HG02798 (cell line): ENCODE results near the gene DCXR.

ENCODE experiments used
- ATAC-seq: cut with Tn5 transposase; IDR thresholded peaks from one replicate; pipeline ENCODE4 v1.9.1; 2021; ENCODE audit warnings: mild to moderate bottlenecking; ENCODE audit not compliant: unreplicated experiment, poor library complexity

The DCXR gene

GRCh38 chr17:82076018-82076784, 38.7 kb upstream of the DCXR start:
- no peak for ATAC-seq

GRCh38 chr17:82073446-82073845, 35.9 kb upstream of the DCXR start:
- ATAC-seq = no peak

- ATAC-seq = no peak
Observed at GRCh38 chr17:82072827-82073226, 35.3 kb upstream of the DCXR start.

- no peak for ATAC-seq
Observed at GRCh38 chr17:82070611-82071010, 33.1 kb upstream of the DCXR start.

- ATAC-seq = peak; percentile 81
Observed at GRCh38 chr17:82065638-82066303, 28.3 kb upstream of the DCXR start, which contains the start of gene DUS1L. Gene DUS1L, minus strand, starts transcription at chr17:82065804. Its CDS starts 745 bp downstream, at chr17:82065059.

- peak; percentile 45 for ATAC-seq
Observed at GRCh38 chr17:82065193-82065637, 27.7 kb upstream of the DCXR start.

- ATAC-seq = no peak
Observed at GRCh38 chr17:82064433-82065192, 27.1 kb upstream of the DCXR start.

GRCh38 chr17:82063424-82064415, 26.2 kb upstream of the DCXR start:
- ATAC-seq = no peak

GRCh38 chr17:82062984-82063368, 25.5 kb upstream of the DCXR start:
- no peak for ATAC-seq

- no peak for ATAC-seq
Observed at GRCh38 chr17:82062076-82062983, 24.8 kb upstream of the DCXR start.

GRCh38 chr17:82061047-82061925, 23.8 kb upstream of the DCXR start:
- ATAC-seq = no peak

GRCh38 chr17:82060614-82061013, 23.1 kb upstream of the DCXR start:
- no peak for ATAC-seq

GRCh38 chr17:82060001-82060380, 22.5 kb upstream of the DCXR start:
- no peak for ATAC-seq

- ATAC-seq = no peak
Observed at GRCh38 chr17:82059272-82060000, 21.9 kb upstream of the DCXR start.

GRCh38 chr17:82058855-82059249, 21.4 kb upstream of the DCXR start:
- no peak for ATAC-seq

GRCh38 chr17:82058230-82058854, 20.8 kb upstream of the DCXR start:
- no peak for ATAC-seq
